NCI-H2029 treated with DMSO at 0.1 percent for 48 hours (cell line): Measurements from ENCODE around the gene ZNF300.
"Not testable (repeated sequence)": the region's sequence is repeated elsewhere in the genome, so short reads cannot be mapped to it uniquely, and the experiment has no call there.

ENCODE experiments used
- DNase-seq: peaks from one replicate; lab custom pipeline; 2025; lab: John Stamatoyannopoulos, UW

Gene ZNF300

GRCh38 chr5:150904479-150905311 lies at the start of gene ZNF300:
Gene ZNF300, minus strand, starts transcription at chr5:150904980. Its CDS starts 1,825 bp downstream, at chr5:150903155.
- peak; percentile 97 for DNase-seq

- DNase-seq: no peak
Observed at GRCh38 chr5:150948539-150948938, 43.8 kb upstream of the ZNF300 start.

DNA sequence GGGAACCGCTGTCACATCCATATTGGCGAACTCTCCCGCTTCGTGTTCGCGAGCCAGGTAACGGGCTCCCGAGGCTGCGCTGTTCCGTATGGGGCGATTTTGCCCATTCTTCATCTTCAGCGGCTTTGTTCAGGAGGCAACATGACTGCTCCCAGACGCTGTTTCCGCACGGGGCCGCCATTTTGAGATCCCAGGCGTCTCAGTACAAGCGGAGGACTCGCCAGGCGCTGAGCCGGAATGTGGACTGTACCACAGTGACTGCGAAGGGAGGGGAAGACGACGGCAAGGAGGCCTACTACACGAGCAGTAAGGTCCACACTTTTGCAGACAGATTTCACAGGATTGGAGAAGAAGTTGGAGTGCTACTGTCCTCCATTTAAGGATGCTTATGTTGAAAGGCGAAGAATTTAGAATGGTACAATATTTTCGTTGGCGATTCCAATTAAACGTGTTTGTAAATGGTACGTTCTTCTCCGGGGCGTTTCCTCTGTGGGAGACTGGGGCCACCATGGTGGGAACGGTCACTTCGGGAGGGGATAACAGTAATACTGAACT lies 41.6 kb upstream of the ZNF300 start:
- no peak for DNase-seq

DNA sequence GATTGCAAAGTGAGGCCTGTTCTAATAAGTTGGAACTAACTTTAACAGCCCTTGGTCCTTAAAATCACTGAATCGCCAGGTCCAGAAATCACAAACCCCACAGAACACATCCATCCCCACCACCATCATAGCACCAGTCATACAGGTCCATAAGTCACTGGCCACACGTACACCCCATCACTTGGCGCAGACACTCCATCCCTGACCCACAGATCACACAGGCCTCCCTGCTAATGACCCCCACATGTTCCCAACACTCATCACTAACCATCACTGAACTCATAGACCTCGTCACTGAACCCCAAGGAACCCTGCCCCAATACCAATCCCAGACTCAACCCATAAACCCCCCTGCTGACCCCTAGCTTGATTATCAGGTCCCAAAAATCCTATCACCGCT lies 41.2 kb upstream of the ZNF300 start:
- DNase-seq: no peak

DNA sequence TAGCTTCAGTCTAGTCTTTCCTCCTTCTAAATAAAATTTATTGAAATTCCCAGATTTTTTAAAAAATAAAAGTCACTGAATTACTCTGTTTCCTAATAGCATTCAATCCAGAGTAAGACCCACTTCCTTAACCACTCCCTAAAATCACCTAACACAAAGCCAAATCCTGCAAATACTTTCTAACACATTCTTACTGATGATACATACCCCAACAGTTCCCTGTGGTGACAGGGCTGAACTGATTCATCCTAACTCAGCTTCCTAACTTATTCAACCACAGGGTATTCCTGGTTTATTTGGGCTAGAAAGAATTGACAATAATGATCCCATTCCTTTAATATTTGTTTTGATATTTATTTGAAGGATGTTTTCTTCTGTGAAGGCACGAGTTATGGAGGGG lies 40.7 kb upstream of the ZNF300 start:
- no peak for DNase-seq

GRCh38 chr5:150931368-150931965 lies 26.7 kb upstream of the ZNF300 start:
- DNase-seq: no peak

GRCh38 chr5:150918613-150919012 lies 13.8 kb upstream of the ZNF300 start:
- DNase-seq: no peak

DNA sequence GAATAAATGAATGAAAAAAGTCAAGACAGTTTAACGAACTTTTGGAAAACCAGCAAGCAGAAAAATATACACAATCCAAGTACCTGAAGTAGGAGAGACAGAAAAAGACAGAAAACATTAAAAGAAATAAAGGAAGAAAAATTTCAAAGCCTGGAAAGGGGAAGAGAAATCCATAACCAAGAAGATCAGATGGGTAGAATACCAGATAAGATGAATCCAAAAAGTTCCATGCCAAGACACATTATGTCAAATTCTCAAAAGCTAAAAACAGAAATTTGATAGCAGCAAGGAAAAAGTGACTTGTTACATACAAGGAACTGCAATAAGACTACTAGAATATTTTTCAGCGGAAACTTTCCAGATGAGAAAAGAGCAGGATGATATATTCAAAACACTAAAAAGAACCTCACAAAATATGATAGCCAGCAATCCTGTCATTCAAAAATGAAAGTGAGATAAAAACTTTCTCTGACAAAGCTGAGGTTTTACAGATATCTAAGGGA lies 7.6 kb upstream of the ZNF300 start:
- DNase-seq: no peak

DNA sequence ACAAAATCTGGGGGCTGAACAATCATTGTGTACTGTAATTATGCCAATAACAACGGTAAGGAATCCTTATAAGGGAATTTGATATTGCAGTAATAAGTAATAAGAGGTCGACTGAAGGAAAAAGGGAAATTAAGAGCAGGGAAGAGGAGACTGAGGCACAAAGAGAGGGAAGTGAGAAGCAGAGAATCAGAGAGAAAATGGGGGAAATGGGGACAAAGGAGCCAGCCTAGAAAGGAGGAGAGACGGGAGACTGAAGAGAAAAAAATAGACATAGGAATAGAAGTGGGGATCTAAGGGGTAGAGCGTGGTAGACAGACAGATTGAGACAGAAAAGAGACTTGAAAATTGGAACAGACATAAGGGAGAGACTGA lies 518 bp upstream of the ZNF300 start:
- DNase-seq: no peak

DNA sequence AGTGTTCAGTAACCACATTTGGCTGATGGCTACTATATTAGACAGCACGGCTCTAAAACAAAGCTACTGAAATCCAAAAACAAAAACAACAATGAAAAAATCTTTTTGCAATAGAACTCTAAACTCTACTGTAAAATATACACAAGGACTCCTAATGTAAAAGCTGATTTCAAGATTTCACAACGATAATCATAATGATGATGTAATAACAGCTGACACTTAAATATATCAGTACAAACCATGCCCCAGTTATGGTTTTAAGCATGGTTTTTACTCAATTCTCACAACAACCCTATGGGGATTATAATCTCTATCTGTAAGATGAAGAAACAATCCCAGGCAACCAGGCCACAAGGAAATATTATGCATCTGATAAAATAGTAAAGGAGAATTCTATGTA lies 3.3 kb downstream of the ZNF300 start:
- no peak for DNase-seq

- no peak for DNase-seq
Observed at GRCh38 chr5:150895431-150896428, 9.1 kb downstream of the ZNF300 start.

DNA sequence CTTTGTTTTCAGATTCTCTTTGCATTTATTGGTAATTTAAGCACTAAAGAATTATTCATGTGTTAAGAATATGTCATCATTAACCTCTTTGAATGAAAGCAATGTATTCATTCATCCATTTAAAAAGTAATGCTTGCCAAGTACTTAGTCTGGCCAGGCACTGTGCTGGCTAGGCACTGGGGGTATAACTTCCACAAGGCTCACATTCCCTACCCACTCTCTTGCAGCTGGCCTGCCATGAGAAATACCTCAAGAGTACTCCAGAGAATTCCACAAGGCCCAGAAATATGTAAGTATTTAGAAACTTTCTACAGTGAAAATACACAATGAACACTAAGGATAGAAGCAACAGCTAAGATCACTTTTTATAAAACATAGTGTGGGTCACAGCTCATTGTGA lies 25.4 kb downstream of the ZNF300 start:
- no peak for DNase-seq

DNA sequence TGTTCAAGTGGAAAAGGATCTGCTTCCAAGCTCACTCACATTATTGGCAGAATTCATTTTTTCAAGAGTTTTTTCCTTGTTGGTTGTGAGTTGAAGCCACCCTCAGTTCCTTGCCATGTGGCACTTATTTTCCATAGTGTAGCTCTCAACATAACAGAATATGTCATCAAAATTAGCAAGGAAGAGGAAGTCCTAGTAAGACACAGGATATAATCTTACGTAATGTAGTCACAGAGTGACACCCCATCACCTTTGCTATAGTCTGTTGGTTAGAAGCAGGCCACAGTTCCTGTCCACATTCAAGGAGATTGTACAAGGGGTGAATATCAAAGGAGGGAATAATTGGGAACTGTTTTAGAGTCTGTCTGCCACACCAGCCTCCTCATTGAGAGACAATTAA lies 42.7 kb downstream of the ZNF300 start:
- no peak for DNase-seq

- no peak for DNase-seq
Observed at GRCh38 chr5:150860246-150860821, 44.4 kb downstream of the ZNF300 start.

DNA sequence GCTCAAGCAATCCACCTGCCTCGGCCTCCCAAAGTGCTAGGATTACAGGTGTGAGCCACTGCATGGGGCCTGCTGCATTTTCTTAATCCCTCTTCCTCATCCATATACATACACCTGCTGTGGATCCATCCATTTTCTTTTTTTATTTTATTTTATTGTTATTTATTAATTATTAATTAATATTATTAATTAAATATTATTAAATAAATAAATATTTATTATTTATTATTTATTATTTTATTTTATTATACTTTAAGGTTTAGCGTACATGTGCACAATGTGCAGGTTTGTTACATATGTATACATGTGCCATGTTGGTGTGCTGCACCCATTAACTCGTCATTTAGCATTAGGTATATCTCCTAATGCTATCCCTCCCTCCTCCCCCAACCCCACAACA lies 48.1 kb downstream of the ZNF300 start:
- DNase-seq: not testable (repeated sequence)

DNA sequence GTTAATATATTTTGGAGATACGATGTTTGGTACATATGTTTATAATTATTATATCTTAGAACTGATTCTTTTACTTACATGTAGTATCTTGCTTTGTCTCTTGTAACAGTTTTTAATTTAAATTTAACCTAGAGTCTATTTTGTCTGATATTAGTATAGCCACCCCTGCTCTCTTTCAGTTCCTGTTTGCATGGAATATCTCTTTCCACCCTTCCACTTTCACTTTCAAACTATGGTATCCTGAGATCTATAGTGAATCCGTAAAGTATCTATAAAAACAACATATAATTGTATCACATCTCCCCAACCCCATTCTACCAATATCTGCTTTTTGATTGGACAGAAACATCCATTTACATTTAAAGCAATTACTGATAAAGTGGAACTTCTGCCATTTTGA lies 51.2 kb downstream of the ZNF300 start:
- no peak for DNase-seq

GRCh38 chr5:150851039-150851438 lies 53.7 kb downstream of the ZNF300 start:
- no peak for DNase-seq

- DNase-seq: no peak
Observed at GRCh38 chr5:150848271-150848670, 56.5 kb downstream of the ZNF300 start.

DNA sequence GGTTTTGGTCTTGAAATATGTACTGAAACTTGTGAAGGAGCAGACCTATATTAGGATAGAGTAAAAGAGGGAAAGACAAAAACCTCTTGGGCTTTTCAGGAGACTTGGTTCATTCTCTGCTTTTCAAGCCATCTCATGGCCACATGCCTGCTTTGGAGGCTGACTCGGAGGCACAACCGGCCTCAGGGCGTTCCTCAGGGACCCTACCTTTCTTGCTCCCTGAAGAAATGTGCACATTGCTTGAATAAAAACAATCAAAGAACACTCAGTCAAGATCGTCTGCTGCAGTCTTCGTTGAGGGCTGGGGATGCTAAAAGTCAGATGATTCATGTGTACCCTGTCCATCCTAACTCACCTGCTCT lies 57.5 kb downstream of the ZNF300 start:
- no peak for DNase-seq

- DNase-seq: peak; percentile 44
Observed at GRCh38 chr5:150846654-150847333, 58.0 kb downstream of the ZNF300 start.

DNA sequence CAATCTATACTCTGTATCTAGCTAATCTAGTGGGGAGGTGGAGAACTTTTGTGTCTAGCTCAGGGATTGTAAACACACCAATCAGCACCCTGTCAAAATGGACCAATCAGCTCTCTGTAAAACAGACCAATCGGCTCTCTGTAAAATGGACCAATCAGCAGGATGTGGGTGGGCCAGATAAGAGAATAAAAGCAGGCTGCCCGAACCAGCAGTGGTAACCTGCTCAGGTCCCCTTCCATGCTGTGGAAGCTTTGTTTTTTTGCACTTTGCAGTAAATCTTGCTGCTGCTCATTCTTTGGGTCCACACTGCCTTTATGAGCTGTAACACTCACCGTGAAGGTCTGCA lies 58.5 kb downstream of the ZNF300 start, which contains the start of gene IRGM:
IRGM (plus strand) TSS at position 214 of the 346 bp plus-strand sequence. CDS start 1,603 bp downstream, outside the sequence.
- DNase-seq: not testable (repeated sequence)
